Endodermal cell (in vitro differentiated cells): ENCODE measurements around the gene ATP8B4. TPM values are rescaled to one million over a fixed set of nuclear protein-coding genes. Genes with fewer than 3 reads are reported as not detected.

Experiments
- DNase-seq: peaks from one replicate; pipeline ENCODE4 v3.0.0-alpha.2; 2017
- H3K27ac ChIP-seq: 2 replicates; pipeline ENCODE4 v1.5.1; 2013; ENCODE audit warnings: mild to moderate bottlenecking, low read depth, low read length, moderate library complexity
- H3K27me3 ChIP-seq: 2 replicates; pipeline ENCODE4 v1.6.1; 2013; ENCODE audit warnings: mild to moderate bottlenecking, low read length, moderate library complexity; ENCODE audit not compliant: insufficient read depth, control insufficient read depth, poor library complexity, severe bottlenecking
- H3K36me3 ChIP-seq: 2 replicates; pipeline ENCODE4 v1.7.0; 2013; ENCODE audit warnings: mild to moderate bottlenecking, low read length, moderate library complexity; ENCODE audit not compliant: control insufficient read depth, insufficient read depth
- H3K4me1 ChIP-seq: one replicate; pipeline ENCODE4 v1.7.0; 2013; ENCODE audit warnings: low read length; ENCODE audit not compliant: control insufficient read depth, insufficient read depth
- H3K4me3 ChIP-seq: 2 replicates; pipeline ENCODE4 v1.5.1; 2013; ENCODE audit warnings: mild to moderate bottlenecking, low read length, moderate library complexity
- H3K9ac ChIP-seq: 2 replicates; pipeline ENCODE4 v1.6.1; 2013; ENCODE audit warnings: mild to moderate bottlenecking, low read length, moderate library complexity; ENCODE audit not compliant: poor library complexity, severe bottlenecking; ENCODE audit errors: extremely low read depth
- H3K9me3 ChIP-seq: 2 replicates; pipeline ENCODE4 v1.6.1; 2013; ENCODE audit warnings: mild to moderate bottlenecking, low read length, moderate library complexity; ENCODE audit not compliant: control insufficient read depth
- H3K27ac Mint-ChIP-seq: 2 replicates; pipeline ENCODE4 v1.8.0; 2020; ENCODE audit warnings: mixed read lengths
- H3K27me3 Mint-ChIP-seq: 2 replicates; pipeline ENCODE4 v1.8.0; 2021; ENCODE audit warnings: mild to moderate bottlenecking, mixed read lengths; ENCODE audit not compliant: insufficient read depth
- H3K36me3 Mint-ChIP-seq: 2 replicates; pipeline ENCODE4 v1.8.0; 2020; ENCODE audit warnings: low read depth, mixed read lengths
- H3K4me1 Mint-ChIP-seq: 2 replicates; pipeline ENCODE4 v1.8.0; 2020; ENCODE audit warnings: mixed read lengths
- H3K4me3 Mint-ChIP-seq: 2 replicates; pipeline ENCODE4 v1.8.0; 2020; ENCODE audit warnings: mild to moderate bottlenecking, moderate library complexity, mixed read lengths
- H3K9me3 Mint-ChIP-seq: 2 replicates; pipeline ENCODE4 v1.8.0; 2020; ENCODE audit warnings: mild to moderate bottlenecking, mixed read lengths
- CTCF ChIP-seq: fragments of 200-600 bp; sonication (generic); conservative IDR thresholded peaks from 2 replicates; pipeline ENCODE4 v1.5.0; 2021; ENCODE audit warnings: antibody characterized with exemption, mild to moderate bottlenecking
- WGBS, 2 experiments: methylation state at CpG; one replicate each; pipeline versions ENCODE4 v1.1.5 to v1.1.7; 2013; ENCODE audit warnings: missing lambda C conversion rate in 2 of 2, mixed read lengths in 1 of 2; ENCODE audit not compliant: insufficient coverage in 1 of 2, insufficient read length in 1 of 2; 5-methylcytosine and 5-hydroxymethylcytosine counted together
- total RNA-seq, 2 donors: library from RNA; stranded (reverse); fragmentation: NEBNext Ultra II Directional in 1 of 2; extraction: Animal tissue kit (Norgen Biotek cat#: 25700) in 1 of 2; gene quantifications; 2 replicates in 1 of 2; 3 replicates in 1 of 2; pipeline ENCODE4 v1.2.1, GENCODE V29; 2021

The ATP8B4 gene
- total RNA-seq, 2 donors from 2014 or later, result 0.64 to 0.95 TPM

GRCh38 chr15:49988766-49989165, 130.3 kb downstream of the ATP8B4 start:
- Histone ChIP-seq H3K27me3 (no peaks in the 10 kb centered on the region), H3K4me1 (peaks cover 17% of the 10 kb centered on the region), H3K4me3 (no peak overlapping the region), H3K9me3 (no peaks in the 10 kb centered on the region), H3K9ac (no peak overlapping the region), H3K36me3 (no peaks in the 10 kb centered on the region), H3K27ac (no peak overlapping the region)
- TF ChIP-seq CTCF, result no peak
- no peak for DNase-seq
- H3K9me3 Mint-ChIP-seq, result no peaks in the 10 kb centered on the region
- no peak overlapping the region for H3K4me3 Mint-ChIP-seq
- peaks cover 35% of the 10 kb centered on the region for H3K4me1 Mint-ChIP-seq
- no peaks in the 10 kb centered on the region for H3K27me3 Mint-ChIP-seq
- H3K27ac Mint-ChIP-seq, result no peak overlapping the region
- H3K36me3 Mint-ChIP-seq, result no peaks in the 10 kb centered on the region
- WGBS, 2 experiments, result 76 to 82% methylated on average over 1 to 2 of the region's 2 CpGs

GRCh38 chr15:49987896-49988295, 131.1 kb downstream of the ATP8B4 start:
- Mint-ChIP-seq H3K4me3 (no peak overlapping the region), H3K9me3 (no peaks in the 10 kb centered on the region), H3K27ac (no peak overlapping the region), H3K36me3 (no peaks in the 10 kb centered on the region), H3K4me1 (peaks cover 39% of the 10 kb centered on the region), H3K27me3 (no peaks in the 10 kb centered on the region)
- H3K36me3 ChIP-seq, result no peaks in the 10 kb centered on the region
- peaks cover 17% of the 10 kb centered on the region for H3K4me1 ChIP-seq
- no peak overlapping the region for H3K27ac ChIP-seq
- H3K9ac ChIP-seq, result no peak overlapping the region
- no peak for TF ChIP-seq CTCF
- no peaks in the 10 kb centered on the region for H3K9me3 ChIP-seq
- no peak for DNase-seq
- 86 to 92% methylated on average over 1 to 3 of the region's 3 CpGs for WGBS, 2 experiments
- no peak overlapping the region for H3K4me3 ChIP-seq
- H3K27me3 ChIP-seq, result no peaks in the 10 kb centered on the region

GRCh38 chr15:49987198-49987785, 131.7 kb downstream of the ATP8B4 start:
- H3K27ac Mint-ChIP-seq, result no peak overlapping the region
- WGBS, 2 experiments, result 93 to 100% methylated on average over 2 to 3 of the region's 3 CpGs
- H3K4me3 ChIP-seq, result peak overlapping the region; percentile 1
- no peaks in the 10 kb centered on the region for H3K27me3 Mint-ChIP-seq
- H3K4me1 Mint-ChIP-seq, result peaks cover 39% of the 10 kb centered on the region
- no peak for TF ChIP-seq CTCF
- H3K36me3 ChIP-seq, result no peaks in the 10 kb centered on the region
- H3K4me1 ChIP-seq, result peaks cover 17% of the 10 kb centered on the region
- H3K9ac ChIP-seq, result no peak overlapping the region
- no peak for DNase-seq
- no peaks in the 10 kb centered on the region for H3K27me3 ChIP-seq
- no peak overlapping the region for H3K27ac ChIP-seq
- no peaks in the 10 kb centered on the region for H3K9me3 Mint-ChIP-seq
- H3K9me3 ChIP-seq, result no peaks in the 10 kb centered on the region
- H3K36me3 Mint-ChIP-seq, result no peaks in the 10 kb centered on the region
- H3K4me3 Mint-ChIP-seq, result no peak overlapping the region
